Urothelium cell line (cell line): ENCODE measurements around the gene SPDYE4.

ENCODE experiments used
- DNase-seq: peaks from one replicate; pipeline ENCODE4 v3.0.0; 2011; ENCODE audit warnings: low spot score, mixed read lengths
- FAIRE-seq: peaks from 2 replicates; lab custom pipeline; 2011; peaks lifted over from hg19 to GRCh38; lab: Jason Lieb, UNC

SPDYE4 gene

GRCh38 chr17:8713878-8714277 lies 44.5 kb downstream of the SPDYE4 start:
- FAIRE-seq: no peak
- no peak for DNase-seq

- DNase-seq (no peak), FAIRE-seq (no peak)
Observed at GRCh38 chr17:8713315-8713714, 45.0 kb downstream of the SPDYE4 start.

- FAIRE-seq (no peak), DNase-seq (no peak)
Observed at GRCh38 chr17:8712698-8713097, 45.6 kb downstream of the SPDYE4 start.

GRCh38 chr17:8711291-8711690 lies 47.1 kb downstream of the SPDYE4 start:
- FAIRE-seq (no peak), DNase-seq (no peak)

GRCh38 chr17:8710813-8711212 lies 47.5 kb downstream of the SPDYE4 start:
- FAIRE-seq: no peak
- DNase-seq: no peak

- DNase-seq: no peak
- no peak for FAIRE-seq
Observed at GRCh38 chr17:8709006-8709405, 49.3 kb downstream of the SPDYE4 start.

GRCh38 chr17:8708025-8708461 lies 50.3 kb downstream of the SPDYE4 start:
- no peak for DNase-seq
- no peak for FAIRE-seq

- DNase-seq: no peak
- FAIRE-seq: no peak
Observed at GRCh38 chr17:8707332-8708024, 50.9 kb downstream of the SPDYE4 start.

- no peak for FAIRE-seq
- DNase-seq: no peak
Observed at GRCh38 chr17:8706431-8706830, 51.9 kb downstream of the SPDYE4 start.

- no peak for FAIRE-seq
Observed at GRCh38 chr17:8705427-8705826, 52.9 kb downstream of the SPDYE4 start.

GRCh38 chr17:8703001-8703400 lies 55.3 kb downstream of the SPDYE4 start:
- no peak for FAIRE-seq
- DNase-seq: no peak

More at GRCh38 chr17:8705427-8705826, 52.9 kb downstream of the SPDYE4 start:
- no peak for DNase-seq

- FAIRE-seq (no peak), DNase-seq (no peak)
Observed at GRCh38 chr17:8701754-8702153, 56.6 kb downstream of the SPDYE4 start.

- DNase-seq (no peak), FAIRE-seq (no peak)
Observed at GRCh38 chr17:8701221-8701620, 57.1 kb downstream of the SPDYE4 start.
